ENCODE results near the gene ADAMTSL1. TPM values are rescaled to one million over a fixed set of nuclear protein-coding genes. Genes with fewer than 3 reads are reported as not detected.

ADAMTSL1 gene
- polyA plus RNA-seq, 1 donor from 2014 or later, result 1.1 TPM

DNA sequence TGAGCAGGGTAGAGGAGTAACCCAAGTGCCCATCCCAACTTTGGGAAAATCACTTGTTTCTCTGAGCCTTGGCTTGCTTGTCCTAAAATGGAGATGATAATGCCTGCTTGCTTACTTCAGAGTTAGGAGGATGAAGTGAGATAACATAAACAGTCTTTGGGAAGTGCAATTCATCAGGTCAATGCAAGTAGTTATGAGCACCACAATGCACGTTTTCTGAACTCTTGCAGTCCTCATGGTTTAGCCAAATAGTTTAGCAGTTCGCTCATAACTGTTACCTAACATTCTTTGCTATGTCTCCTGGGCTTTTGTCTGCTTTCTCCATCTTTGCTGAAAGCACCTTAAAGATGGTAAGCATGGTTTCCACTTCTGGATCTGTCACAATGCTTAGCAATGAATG, 270.0 kb downstream of the ADAMTSL1 start:
- Histone ChIP-seq H3K36me3 (ENCODE audit: insufficient read depth, low read length) (no peaks in the 10 kb centered on the region), H3K79me2 (replicated peaks; ENCODE audit: insufficient read depth, low read length) (no peaks in the 10 kb centered on the region), H3K9ac (ENCODE audit: low read length) (no peak overlapping the region), H4K20me1 (ENCODE audit: insufficient read depth) (no peaks in the 10 kb centered on the region), H3K9me2 (ENCODE audit: insufficient read depth, low read length) (no peaks in the 10 kb centered on the region), H2AFZ (ENCODE audit: low read depth, low read length) (no peak overlapping the region), H3K4me3 (ENCODE audit: low read length) (no peak overlapping the region), H3K4me2 (ENCODE audit: low read length) (no peak overlapping the region), H3F3A (ENCODE audit: insufficient read depth, low read length, poor library complexity, severe bottlenecking) (no peaks in the 10 kb centered on the region), H3K9me3 (ENCODE audit: low read length) (no peaks in the 10 kb centered on the region), H3K27me3 (ENCODE audit: insufficient read depth, low read depth, low read length) (no peaks in the 10 kb centered on the region), H3K27ac (ENCODE audit: low read length) (no peak overlapping the region)
- no peak for TF ChIP-seq POLR2AphosphoS5 (IDR thresholded peaks at IDR 0.05)
- no peak for TF ChIP-seq EP300 (conservative IDR thresholded peaks at IDR 0.05; ENCODE audit: poor library complexity, severe bottlenecking)
- no peak for TF ChIP-seq SMC3 (conservative IDR thresholded peaks at IDR 0.05; ENCODE audit: poor library complexity)
- no peak for TF ChIP-seq RAD21 (conservative IDR thresholded peaks at IDR 0.05)
- no peak for TF ChIP-seq EZH2 (IDR thresholded peaks at IDR 0.05; ENCODE audit: borderline replicate concordance, insufficient read depth, low read length, poor library complexity, severe bottlenecking)
- TF ChIP-seq, protein P1, sequence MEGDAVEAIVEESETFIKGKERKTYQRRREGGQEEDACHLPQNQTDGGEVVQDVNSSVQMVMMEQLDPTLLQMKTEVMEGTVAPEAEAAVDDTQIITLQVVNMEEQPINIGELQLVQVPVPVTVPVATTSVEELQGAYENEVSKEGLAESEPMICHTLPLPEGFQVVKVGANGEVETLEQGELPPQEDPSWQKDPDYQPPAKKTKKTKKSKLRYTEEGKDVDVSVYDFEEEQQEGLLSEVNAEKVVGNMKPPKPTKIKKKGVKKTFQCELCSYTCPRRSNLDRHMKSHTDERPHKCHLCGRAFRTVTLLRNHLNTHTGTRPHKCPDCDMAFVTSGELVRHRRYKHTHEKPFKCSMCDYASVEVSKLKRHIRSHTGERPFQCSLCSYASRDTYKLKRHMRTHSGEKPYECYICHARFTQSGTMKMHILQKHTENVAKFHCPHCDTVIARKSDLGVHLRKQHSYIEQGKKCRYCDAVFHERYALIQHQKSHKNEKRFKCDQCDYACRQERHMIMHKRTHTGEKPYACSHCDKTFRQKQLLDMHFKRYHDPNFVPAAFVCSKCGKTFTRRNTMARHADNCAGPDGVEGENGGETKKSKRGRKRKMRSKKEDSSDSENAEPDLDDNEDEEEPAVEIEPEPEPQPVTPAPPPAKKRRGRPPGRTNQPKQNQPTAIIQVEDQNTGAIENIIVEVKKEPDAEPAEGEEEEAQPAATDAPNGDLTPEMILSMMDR (IDR thresholded peaks at IDR 0.05; ENCODE audit: poor library complexity, severe bottlenecking), result no peak
- no peak for TF ChIP-seq TAF1 (IDR thresholded peaks at IDR 0.05; ENCODE audit: low read depth)
- TF ChIP-seq, protein P2, sequence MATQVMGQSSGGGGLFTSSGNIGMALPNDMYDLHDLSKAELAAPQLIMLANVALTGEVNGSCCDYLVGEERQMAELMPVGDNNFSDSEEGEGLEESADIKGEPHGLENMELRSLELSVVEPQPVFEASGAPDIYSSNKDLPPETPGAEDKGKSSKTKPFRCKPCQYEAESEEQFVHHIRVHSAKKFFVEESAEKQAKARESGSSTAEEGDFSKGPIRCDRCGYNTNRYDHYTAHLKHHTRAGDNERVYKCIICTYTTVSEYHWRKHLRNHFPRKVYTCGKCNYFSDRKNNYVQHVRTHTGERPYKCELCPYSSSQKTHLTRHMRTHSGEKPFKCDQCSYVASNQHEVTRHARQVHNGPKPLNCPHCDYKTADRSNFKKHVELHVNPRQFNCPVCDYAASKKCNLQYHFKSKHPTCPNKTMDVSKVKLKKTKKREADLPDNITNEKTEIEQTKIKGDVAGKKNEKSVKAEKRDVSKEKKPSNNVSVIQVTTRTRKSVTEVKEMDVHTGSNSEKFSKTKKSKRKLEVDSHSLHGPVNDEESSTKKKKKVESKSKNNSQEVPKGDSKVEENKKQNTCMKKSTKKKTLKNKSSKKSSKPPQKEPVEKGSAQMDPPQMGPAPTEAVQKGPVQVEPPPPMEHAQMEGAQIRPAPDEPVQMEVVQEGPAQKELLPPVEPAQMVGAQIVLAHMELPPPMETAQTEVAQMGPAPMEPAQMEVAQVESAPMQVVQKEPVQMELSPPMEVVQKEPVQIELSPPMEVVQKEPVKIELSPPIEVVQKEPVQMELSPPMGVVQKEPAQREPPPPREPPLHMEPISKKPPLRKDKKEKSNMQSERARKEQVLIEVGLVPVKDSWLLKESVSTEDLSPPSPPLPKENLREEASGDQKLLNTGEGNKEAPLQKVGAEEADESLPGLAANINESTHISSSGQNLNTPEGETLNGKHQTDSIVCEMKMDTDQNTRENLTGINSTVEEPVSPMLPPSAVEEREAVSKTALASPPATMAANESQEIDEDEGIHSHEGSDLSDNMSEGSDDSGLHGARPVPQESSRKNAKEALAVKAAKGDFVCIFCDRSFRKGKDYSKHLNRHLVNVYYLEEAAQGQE (IDR thresholded peaks at IDR 0.05; ENCODE audit: borderline replicate concordance), result no peak
- TF ChIP-seq MXI1 (conservative IDR thresholded peaks at IDR 0.05; ENCODE audit: poor library complexity, severe bottlenecking), result no peak

DNA sequence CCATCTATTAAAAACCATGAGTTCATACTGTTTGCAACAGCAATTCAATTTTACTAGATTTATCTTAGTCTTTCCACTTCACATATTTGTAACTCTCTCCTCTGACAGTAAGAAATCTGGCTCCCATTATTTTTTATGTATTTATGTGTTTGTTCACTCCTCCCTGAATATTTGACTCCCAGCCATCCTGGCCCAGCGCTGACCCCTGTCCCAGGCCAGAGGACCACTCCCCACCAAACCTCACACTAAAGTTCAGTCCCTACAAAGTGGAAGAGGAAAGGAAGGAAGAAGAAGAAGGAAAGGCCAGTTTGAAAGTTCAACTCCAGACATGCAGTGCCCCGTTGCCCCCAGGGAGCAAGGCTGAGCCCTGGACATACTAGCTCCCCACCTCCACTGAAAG, 271.8 kb downstream of the ADAMTSL1 start:
- no peaks in the 10 kb centered on the region for H3K9me2 ChIP-seq (ENCODE audit: insufficient read depth, low read length)
- no peaks in the 10 kb centered on the region for H4K20me1 ChIP-seq (ENCODE audit: insufficient read depth)
- no peak overlapping the region for H3K4me2 ChIP-seq (ENCODE audit: low read length)
- no peak overlapping the region for H2AFZ ChIP-seq (ENCODE audit: low read depth, low read length)
- H3K36me3 ChIP-seq (ENCODE audit: insufficient read depth, low read length), result no peaks in the 10 kb centered on the region
- no peaks in the 10 kb centered on the region for H3F3A ChIP-seq (ENCODE audit: insufficient read depth, low read length, poor library complexity, severe bottlenecking)
- no peaks in the 10 kb centered on the region for H3K27me3 ChIP-seq (ENCODE audit: insufficient read depth, low read depth, low read length)
- no peak overlapping the region for H3K4me3 ChIP-seq (ENCODE audit: low read length)
- no peak overlapping the region for H3K9ac ChIP-seq (ENCODE audit: low read length)
- H3K79me2 ChIP-seq (replicated peaks; ENCODE audit: insufficient read depth, low read length), result no peaks in the 10 kb centered on the region
- no peak for TF ChIP-seq TAF1 (IDR thresholded peaks at IDR 0.05; ENCODE audit: low read depth)
- TF ChIP-seq, protein P1 (IDR thresholded peaks at IDR 0.05; ENCODE audit: poor library complexity, severe bottlenecking), result no peak
- TF ChIP-seq EZH2 (IDR thresholded peaks at IDR 0.05; ENCODE audit: borderline replicate concordance, insufficient read depth, low read length, poor library complexity, severe bottlenecking), result no peak
- TF ChIP-seq, protein P2 (IDR thresholded peaks at IDR 0.05; ENCODE audit: borderline replicate concordance), result no peak
- no peak for TF ChIP-seq RAD21 (conservative IDR thresholded peaks at IDR 0.05)
- TF ChIP-seq SMC3 (conservative IDR thresholded peaks at IDR 0.05; ENCODE audit: poor library complexity), result no peak
- TF ChIP-seq MXI1 (conservative IDR thresholded peaks at IDR 0.05; ENCODE audit: poor library complexity, severe bottlenecking), result no peak
- TF ChIP-seq POLR2AphosphoS5 (IDR thresholded peaks at IDR 0.05), result no peak
- TF ChIP-seq EP300 (conservative IDR thresholded peaks at IDR 0.05; ENCODE audit: poor library complexity, severe bottlenecking), result no peak
- H3K9me3 ChIP-seq (ENCODE audit: low read length), result no peaks in the 10 kb centered on the region
- no peak overlapping the region for H3K27ac ChIP-seq (ENCODE audit: low read length)

Data from neural cell (in vitro differentiated cells).